Mesendoderm (in vitro differentiated cells): Measurements from ENCODE around the gene MRPL43.

Experiments used
- DNase-seq: peaks from one replicate; pipeline ENCODE4 v3.0.0; 2013
- H2AK5ac ChIP-seq: 2 replicates; pipeline ENCODE4 v1.6.1; 2013; ENCODE audit warnings: low read length, inconsistent platforms
- H2BK120ac ChIP-seq: 2 replicates; pipeline ENCODE4 v1.6.1; 2013; ENCODE audit warnings: low read depth, mild to moderate bottlenecking, low read length, moderate library complexity, mixed read lengths
- H2BK15ac ChIP-seq: replicated peaks from 2 replicates; pipeline ENCODE4 v1.6.1; 2013; ENCODE audit warnings: low read depth, mild to moderate bottlenecking, moderate library complexity
- H2BK5ac ChIP-seq: 2 replicates; pipeline ENCODE4 v1.6.1; 2013; ENCODE audit warnings: low read length, inconsistent platforms
- H3K18ac ChIP-seq: 2 replicates; pipeline ENCODE4 v1.6.1; 2013; ENCODE audit warnings: mild to moderate bottlenecking, low read length, mixed read lengths
- H3K23ac ChIP-seq: one replicate; pipeline ENCODE4 v1.6.1; 2013; ENCODE audit warnings: low read length
- H3K27ac ChIP-seq: 2 replicates; pipeline ENCODE4 v1.5.1; 2013; ENCODE audit warnings: low read depth, mild to moderate bottlenecking, inconsistent platforms, low read length, moderate library complexity
- H3K27me3 ChIP-seq: 2 replicates; pipeline ENCODE4 v1.6.1; 2013; ENCODE audit warnings: low read length, control low read depth, mild to moderate bottlenecking, inconsistent platforms; ENCODE audit not compliant: insufficient read depth, poor library complexity
- H3K36me3 ChIP-seq: 2 replicates; pipeline ENCODE4 v1.6.1; 2013; ENCODE audit warnings: low read length, inconsistent platforms; ENCODE audit not compliant: control insufficient read depth, insufficient read depth
- H3K4ac ChIP-seq: one replicate; pipeline ENCODE4 v1.6.1; 2013; ENCODE audit warnings: low read depth, mild to moderate bottlenecking, low read length, moderate library complexity
- H3K4me1 ChIP-seq: 2 replicates; pipeline ENCODE4 v1.6.1; 2013; ENCODE audit warnings: low read depth, low read length, inconsistent platforms; ENCODE audit not compliant: control insufficient read depth
- H3K4me2 ChIP-seq: 2 replicates; pipeline ENCODE4 v1.6.1; 2013; ENCODE audit warnings: low read length
- H3K4me3 ChIP-seq: 2 replicates; pipeline ENCODE4 v1.5.1; 2013; ENCODE audit warnings: mild to moderate bottlenecking, low read length
- H3K56ac ChIP-seq: one replicate; pipeline ENCODE4 v1.6.1; 2013; ENCODE audit warnings: low read length
- H3K79me1 ChIP-seq: 2 replicates; pipeline ENCODE4 v1.6.1; 2013; ENCODE audit warnings: low read length, inconsistent platforms
- H3K79me2 ChIP-seq: 2 replicates; pipeline ENCODE4 v1.6.1; 2013; ENCODE audit warnings: mild to moderate bottlenecking, low read length; ENCODE audit not compliant: control insufficient read depth, insufficient read depth
- H3K9ac ChIP-seq: 2 replicates; pipeline ENCODE4 v1.6.1; 2013; ENCODE audit warnings: low read length, inconsistent platforms
- H4K5ac ChIP-seq: one replicate; pipeline ENCODE4 v1.6.1; 2013; ENCODE audit warnings: low read length
- H4K8ac ChIP-seq: one replicate; pipeline ENCODE4 v1.6.1; 2013; ENCODE audit warnings: low read depth, mild to moderate bottlenecking, control low read depth, low read length, moderate library complexity
- WGBS: extraction: QIAGEN DNeasy Blood & Tissue Kit; methylation state at CpG from one replicate; pipeline ENCODE4 v1.1.7; 2013; ENCODE audit warnings: low lambda C conversion rate, missing lambda C conversion rate; ENCODE audit not compliant: insufficient coverage; ENCODE audit errors: extremely low coverage; 5-methylcytosine and 5-hydroxymethylcytosine counted together

MRPL43 gene

GRCh38 chr10:100993986-100994708, 6.8 kb upstream of the MRPL43 start:
- no CpG with 5 or more reads among the region's 10 CpGs for WGBS

GRCh38 chr10:100989088-100989487, 1.8 kb upstream of the MRPL43 start:
- H3K4me1 ChIP-seq, result peaks cover 6% of the 10 kb centered on the region
- no peak overlapping the region for H3K27ac ChIP-seq
- no peak overlapping the region for H3K23ac ChIP-seq
- no peak for DNase-seq
- H4K8ac ChIP-seq, result no peak overlapping the region
- H4K5ac ChIP-seq, result no peak overlapping the region
- no peak overlapping the region for H2BK120ac ChIP-seq
- no peak overlapping the region for H3K4me2 ChIP-seq
- WGBS, result no CpG with 5 or more reads among the region's 21 CpGs
- H3K9ac ChIP-seq, result no peak overlapping the region
- no peak overlapping the region for H2AK5ac ChIP-seq
- H3K4me3 ChIP-seq, result no peak overlapping the region
- H3K18ac ChIP-seq, result no peak overlapping the region
- no peaks in the 10 kb centered on the region for H3K27me3 ChIP-seq
- H3K36me3 ChIP-seq, result peaks cover 19% of the 10 kb centered on the region
- H3K56ac ChIP-seq, result no peak overlapping the region
- H2BK5ac ChIP-seq, result no peak overlapping the region
- no peak overlapping the region for H2BK15ac ChIP-seq
- H3K79me2 ChIP-seq, result peaks cover 36% of the 10 kb centered on the region
- peaks cover 27% of the 10 kb centered on the region for H3K79me1 ChIP-seq
- H3K4ac ChIP-seq, result no peak overlapping the region

More at GRCh38 chr10:100993986-100994708, 6.8 kb upstream of the MRPL43 start:
- H3K18ac ChIP-seq, result no peak overlapping the region
- no peaks in the 10 kb centered on the region for H3K27me3 ChIP-seq
- no peak overlapping the region for H3K23ac ChIP-seq
- peak; percentile 60 for DNase-seq
- H3K56ac ChIP-seq, result peak overlapping the region; percentile 49
- H2BK5ac ChIP-seq, result no peak overlapping the region
- H2BK15ac ChIP-seq, result no peak overlapping the region
- no peak overlapping the region for H3K4me2 ChIP-seq
- H3K4ac ChIP-seq, result no peak overlapping the region
- no peak overlapping the region for H2BK120ac ChIP-seq
- H4K5ac ChIP-seq, result no peak overlapping the region
- peak overlapping the region; percentile 34 for H3K9ac ChIP-seq
- H2AK5ac ChIP-seq, result no peak overlapping the region
- H3K79me2 ChIP-seq, result peaks cover 12% of the 10 kb centered on the region
- no peak overlapping the region for H3K4me3 ChIP-seq
- H3K36me3 ChIP-seq, result peaks cover 21% of the 10 kb centered on the region
- H3K4me1 ChIP-seq, result peaks cover 12% of the 10 kb centered on the region
- no peak overlapping the region for H3K27ac ChIP-seq
- no peak overlapping the region for H4K8ac ChIP-seq
- peaks cover 9% of the 10 kb centered on the region for H3K79me1 ChIP-seq

- DNase-seq, result no peak
- Histone ChIP-seq H3K4ac (no peak overlapping the region), H3K36me3 (peaks cover 13% of the 10 kb centered on the region), H4K8ac (no peak overlapping the region), H3K4me3 (peak overlapping the region; percentile 100), H3K9ac (peak overlapping the region; percentile 100), H2AK5ac (peak overlapping the region; percentile 99), H2BK5ac (no peak overlapping the region), H2BK15ac (no peak overlapping the region), H2BK120ac (no peak overlapping the region), H3K27me3 (no peaks in the 10 kb centered on the region), H3K18ac (no peak overlapping the region), H3K79me1 (peaks cover 27% of the 10 kb centered on the region), H3K4me1 (peaks cover 6% of the 10 kb centered on the region), H3K79me2 (peaks cover 36% of the 10 kb centered on the region), H3K23ac (no peak overlapping the region), H3K56ac (peak overlapping the region; percentile 100), H3K27ac (no peak overlapping the region), H4K5ac (no peak overlapping the region), H3K4me2 (peak overlapping the region; percentile 96)
- no CpG with 5 or more reads among the region's 10 CpGs for WGBS
These were observed 869 bp upstream of the MRPL43 start for GRCh38 chr10:100988166-100988565.

- H3K23ac ChIP-seq, result peak overlapping the region; percentile 66
- H2BK5ac ChIP-seq, result no peak overlapping the region
- H4K8ac ChIP-seq, result no peak overlapping the region
- DNase-seq, result no peak
- H2BK120ac ChIP-seq, result no peak overlapping the region
- H3K4me3 ChIP-seq, result peak overlapping the region; percentile 100
- no peak overlapping the region for H3K27ac ChIP-seq
- peak overlapping the region; percentile 24 for H3K4ac ChIP-seq
- H3K79me2 ChIP-seq, result peaks cover 36% of the 10 kb centered on the region
- peak overlapping the region; percentile 96 for H3K4me2 ChIP-seq
- peak overlapping the region; percentile 100 for H3K9ac ChIP-seq
- H3K56ac ChIP-seq, result peak overlapping the region; percentile 100
- H3K4me1 ChIP-seq, result peaks cover 6% of the 10 kb centered on the region
- WGBS, result no CpG with 5 or more reads among the region's 15 CpGs
- H2BK15ac ChIP-seq, result no peak overlapping the region
- no peak overlapping the region for H3K18ac ChIP-seq
- H2AK5ac ChIP-seq, result peak overlapping the region; percentile 99
- no peaks in the 10 kb centered on the region for H3K27me3 ChIP-seq
- H3K79me1 ChIP-seq, result peaks cover 27% of the 10 kb centered on the region
- H3K36me3 ChIP-seq, result peaks cover 11% of the 10 kb centered on the region
- H4K5ac ChIP-seq, result no peak overlapping the region
These were observed 370 bp upstream of the MRPL43 start for GRCh38 chr10:100987685-100988049.

- Histone ChIP-seq H3K36me3 (peaks cover 11% of the 10 kb centered on the region), H3K79me1 (peaks cover 27% of the 10 kb centered on the region), H3K27ac (no peak overlapping the region), H3K18ac (no peak overlapping the region), H4K8ac (no peak overlapping the region), H3K4me2 (peak overlapping the region; percentile 99), H3K4ac (no peak overlapping the region), H2BK120ac (no peak overlapping the region), H2BK5ac (no peak overlapping the region), H3K4me3 (peak overlapping the region; percentile 100), H3K23ac (peak overlapping the region; percentile 80), H4K5ac (no peak overlapping the region), H2BK15ac (no peak overlapping the region), H3K4me1 (peaks cover 6% of the 10 kb centered on the region), H2AK5ac (peak overlapping the region; percentile 82), H3K79me2 (peaks cover 36% of the 10 kb centered on the region), H3K56ac (peak overlapping the region; percentile 100), H3K27me3 (no peaks in the 10 kb centered on the region), H3K9ac (peak overlapping the region; percentile 100)
- DNase-seq, result no peak
- WGBS, result no CpG with 5 or more reads among the region's 17 CpGs
These were observed 710 bp downstream of the MRPL43 start for GRCh38 chr10:100986623-100986951.

DNA sequence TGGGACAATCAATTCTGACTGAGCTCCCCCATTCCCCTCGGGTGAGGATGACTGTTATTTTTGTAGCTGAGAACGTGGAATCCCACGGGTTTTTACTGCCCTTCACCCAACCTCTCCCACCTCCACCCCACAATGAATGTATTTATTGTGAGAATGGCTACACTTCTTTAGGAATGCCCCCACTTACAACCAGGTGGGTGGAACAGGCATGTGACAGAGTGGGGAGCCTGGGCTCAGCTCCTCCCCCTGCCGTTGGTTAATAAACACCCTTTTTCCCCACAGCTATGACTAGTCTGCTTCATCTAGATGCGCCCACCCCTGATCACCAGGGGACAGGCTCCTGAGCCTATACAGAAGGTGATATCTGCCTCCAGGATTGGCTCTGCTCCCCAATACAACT, 2.0 kb downstream of the MRPL43 start:
- no peak overlapping the region for H3K27ac ChIP-seq
- no peak overlapping the region for H3K18ac ChIP-seq
- H3K4me2 ChIP-seq, result no peak overlapping the region
- H2BK15ac ChIP-seq, result no peak overlapping the region
- no peak overlapping the region for H2AK5ac ChIP-seq
- no CpG with 5 or more reads among the region's 5 CpGs for WGBS
- H3K9ac ChIP-seq, result no peak overlapping the region
- H3K36me3 ChIP-seq, result peaks cover under 1% of the 10 kb centered on the region
- no peak for DNase-seq
- no peak overlapping the region for H4K5ac ChIP-seq
- no peak overlapping the region for H2BK5ac ChIP-seq
- H3K23ac ChIP-seq, result no peak overlapping the region
- H3K56ac ChIP-seq, result no peak overlapping the region
- H4K8ac ChIP-seq, result no peak overlapping the region
- no peak overlapping the region for H2BK120ac ChIP-seq
- no peak overlapping the region for H3K4me3 ChIP-seq
- H3K4me1 ChIP-seq, result peaks cover 6% of the 10 kb centered on the region
- H3K79me1 ChIP-seq, result peaks cover 25% of the 10 kb centered on the region
- no peak overlapping the region for H3K4ac ChIP-seq
- peaks cover 34% of the 10 kb centered on the region for H3K79me2 ChIP-seq
- no peaks in the 10 kb centered on the region for H3K27me3 ChIP-seq
